ENCODE measurements around the gene COPS4.
"Not testable (repeated sequence)": the region's sequence is repeated elsewhere in the genome, so short reads cannot be mapped to it uniquely, and the experiment has no call there.

The COPS4 gene

GRCh38 chr4:83028976-83029375 lies 6.0 kb upstream of the COPS4 start:
- TF ChIP-seq ZNF274 (IDR thresholded peaks at IDR 0.05; ENCODE audit: low read depth, low read length): no peak
- TF ChIP-seq YY1 (IDR thresholded peaks at IDR 0.05; ENCODE audit: insufficient read depth, insufficient read length): no peak
- no peak for TF ChIP-seq SUZ12 (IDR thresholded peaks at IDR 0.05; ENCODE audit: extremely low read depth, insufficient read depth, insufficient read length)
- Histone ChIP-seq H3K27me3 (ENCODE audit: insufficient read depth, insufficient read length) (no peaks in the 10 kb centered on the region), H3K36me3 (ENCODE audit: insufficient read depth, insufficient read length, low read length) (no peaks in the 10 kb centered on the region), H3K9me3 (ENCODE audit: insufficient read depth, low read length) (peaks cover 7% of the 10 kb centered on the region; the same call in 1 of the 2 replicates), H3K9ac (ENCODE audit: insufficient read length, low read depth) (no peak overlapping the region), H3K4me3 (ENCODE audit: insufficient read length, low read depth) (no peak overlapping the region), H3K4me1 (ENCODE audit: insufficient read depth, insufficient read length) (no peaks in the 10 kb centered on the region)
- DNase-seq (ENCODE audit: low read depth, low spot score): no peak

GRCh38 chr4:83029688-83030087 lies 5.3 kb upstream of the COPS4 start:
- Histone ChIP-seq H3K36me3 (ENCODE audit: insufficient read depth, insufficient read length, low read length) (no peaks in the 10 kb centered on the region), H3K4me1 (ENCODE audit: insufficient read depth, insufficient read length) (no peaks in the 10 kb centered on the region), H3K27me3 (ENCODE audit: insufficient read depth, insufficient read length) (no peaks in the 10 kb centered on the region), H3K4me3 (ENCODE audit: insufficient read length, low read depth) (no peak overlapping the region), H3K9ac (ENCODE audit: insufficient read length, low read depth) (no peak overlapping the region), H3K9me3 (ENCODE audit: insufficient read depth, low read length) (peaks cover 5% of the 10 kb centered on the region; the same call in 1 of the 2 replicates)
- no peak for DNase-seq (ENCODE audit: low read depth, low spot score)
- TF ChIP-seq YY1 (IDR thresholded peaks at IDR 0.05; ENCODE audit: insufficient read depth, insufficient read length): no peak
- TF ChIP-seq ZNF274 (IDR thresholded peaks at IDR 0.05; ENCODE audit: low read depth, low read length): no peak
- TF ChIP-seq SUZ12 (IDR thresholded peaks at IDR 0.05; ENCODE audit: extremely low read depth, insufficient read depth, insufficient read length): no peak

- no peak for DNase-seq (ENCODE audit: low read depth, low spot score)
- Histone ChIP-seq H3K9me3 (ENCODE audit: insufficient read depth, low read length) (no peaks in the 10 kb centered on the region), H3K4me3 (ENCODE audit: insufficient read length, low read depth) (no peak overlapping the region), H3K9ac (ENCODE audit: insufficient read length, low read depth) (no peak overlapping the region), H3K4me1 (ENCODE audit: insufficient read depth, insufficient read length) (no peaks in the 10 kb centered on the region), H3K36me3 (ENCODE audit: insufficient read depth, insufficient read length, low read length) (peaks cover 3% of the 10 kb centered on the region), H3K27me3 (ENCODE audit: insufficient read depth, insufficient read length) (no peaks in the 10 kb centered on the region)
- TF ChIP-seq ZNF274 (IDR thresholded peaks at IDR 0.05; ENCODE audit: low read depth, low read length): no peak
- TF ChIP-seq YY1 (IDR thresholded peaks at IDR 0.05; ENCODE audit: insufficient read depth, insufficient read length): no peak
- no peak for TF ChIP-seq SUZ12 (IDR thresholded peaks at IDR 0.05; ENCODE audit: extremely low read depth, insufficient read depth, insufficient read length)
These were observed 2.1 kb downstream of the COPS4 start for GRCh38 chr4:83036991-83037665.

- Histone ChIP-seq H3K4me1 (ENCODE audit: insufficient read depth, insufficient read length) (no peaks in the 10 kb centered on the region), H3K36me3 (ENCODE audit: insufficient read depth, insufficient read length, low read length) (peaks cover 3% of the 10 kb centered on the region), H3K9ac (ENCODE audit: insufficient read length, low read depth) (no peak overlapping the region), H3K4me3 (ENCODE audit: insufficient read length, low read depth) (no peak overlapping the region), H3K9me3 (ENCODE audit: insufficient read depth, low read length) (no peaks in the 10 kb centered on the region), H3K27me3 (ENCODE audit: insufficient read depth, insufficient read length) (no peaks in the 10 kb centered on the region)
- no peak for TF ChIP-seq YY1 (IDR thresholded peaks at IDR 0.05; ENCODE audit: insufficient read depth, insufficient read length)
- TF ChIP-seq SUZ12 (IDR thresholded peaks at IDR 0.05; ENCODE audit: extremely low read depth, insufficient read depth, insufficient read length): no peak
- no peak for TF ChIP-seq ZNF274 (IDR thresholded peaks at IDR 0.05; ENCODE audit: low read depth, low read length)
- DNase-seq (ENCODE audit: low read depth, low spot score): no peak
These were observed 5.3 kb downstream of the COPS4 start for GRCh38 chr4:83040269-83040668.

- not testable (repeated sequence) for DNase-seq (ENCODE audit: low read depth, low spot score); H3K9ac ChIP-seq (ENCODE audit: insufficient read length, low read depth); H3K27me3 ChIP-seq (ENCODE audit: insufficient read depth, insufficient read length); H3K4me3 ChIP-seq (ENCODE audit: insufficient read length, low read depth); H3K4me1 ChIP-seq (ENCODE audit: insufficient read depth, insufficient read length); H3K36me3 ChIP-seq (ENCODE audit: insufficient read depth, insufficient read length, low read length); H3K9me3 ChIP-seq (ENCODE audit: insufficient read depth, low read length)
These were observed 8.2 kb downstream of the COPS4 start for GRCh38 chr4:83043157-83043556.

GRCh38 chr4:83043801-83044407 lies 8.9 kb downstream of the COPS4 start:
- no peak overlapping the region for H3K9ac ChIP-seq (ENCODE audit: insufficient read length, low read depth)
- no peak for DNase-seq (ENCODE audit: low read depth, low spot score)
- TF ChIP-seq ZNF274 (IDR thresholded peaks at IDR 0.05; ENCODE audit: low read depth, low read length): no peak
- TF ChIP-seq YY1 (IDR thresholded peaks at IDR 0.05; ENCODE audit: insufficient read depth, insufficient read length): no peak
- no peak for TF ChIP-seq SUZ12 (IDR thresholded peaks at IDR 0.05; ENCODE audit: extremely low read depth, insufficient read depth, insufficient read length)

GRCh38 chr4:83046693-83047473 lies 11.9 kb downstream of the COPS4 start:
- no peaks in the 10 kb centered on the region for H3K9me3 ChIP-seq (ENCODE audit: insufficient read depth, low read length)
- no peak overlapping the region for H3K9ac ChIP-seq (ENCODE audit: insufficient read length, low read depth)
- no peaks in the 10 kb centered on the region for H3K4me1 ChIP-seq (ENCODE audit: insufficient read depth, insufficient read length)
- no peak overlapping the region for H3K4me3 ChIP-seq (ENCODE audit: insufficient read length, low read depth)
- H3K27me3 ChIP-seq (ENCODE audit: insufficient read depth, insufficient read length): no peaks in the 10 kb centered on the region
- no peak for TF ChIP-seq SUZ12 (IDR thresholded peaks at IDR 0.05; ENCODE audit: extremely low read depth, insufficient read depth, insufficient read length)
- no peak for TF ChIP-seq ZNF274 (IDR thresholded peaks at IDR 0.05; ENCODE audit: low read depth, low read length)
- no peak for TF ChIP-seq YY1 (IDR thresholded peaks at IDR 0.05; ENCODE audit: insufficient read depth, insufficient read length)
- DNase-seq (ENCODE audit: low read depth, low spot score): no peak
- H3K36me3 ChIP-seq (ENCODE audit: insufficient read depth, insufficient read length, low read length): peaks cover 15% of the 10 kb centered on the region

More at GRCh38 chr4:83043801-83044407, 8.9 kb downstream of the COPS4 start:
- Histone ChIP-seq H3K4me3 (ENCODE audit: insufficient read length, low read depth) (no peak overlapping the region), H3K4me1 (ENCODE audit: insufficient read depth, insufficient read length) (no peaks in the 10 kb centered on the region), H3K27me3 (ENCODE audit: insufficient read depth, insufficient read length) (no peaks in the 10 kb centered on the region), H3K36me3 (ENCODE audit: insufficient read depth, insufficient read length, low read length) (peaks cover 3% of the 10 kb centered on the region), H3K9me3 (ENCODE audit: insufficient read depth, low read length) (no peaks in the 10 kb centered on the region)

GRCh38 chr4:83048781-83049180 lies 13.8 kb downstream of the COPS4 start:
- H3K9ac ChIP-seq (ENCODE audit: insufficient read length, low read depth); H3K9me3 ChIP-seq (ENCODE audit: insufficient read depth, low read length); H3K27me3 ChIP-seq (ENCODE audit: insufficient read depth, insufficient read length); H3K4me3 ChIP-seq (ENCODE audit: insufficient read length, low read depth); H3K4me1 ChIP-seq (ENCODE audit: insufficient read depth, insufficient read length); DNase-seq (ENCODE audit: low read depth, low spot score): not testable (repeated sequence)
- peaks cover 27% of the 10 kb centered on the region for H3K36me3 ChIP-seq (ENCODE audit: insufficient read depth, insufficient read length, low read length)

Measured in NT2/D1 (cell line).